Urothelium cell line (cell line): ENCODE measurements around the gene SASH1.

Experiments used
- DNase-seq: peaks from one replicate; pipeline ENCODE4 v3.0.0; 2011; ENCODE audit warnings: low spot score, mixed read lengths
- FAIRE-seq: peaks from 2 replicates; lab custom pipeline; 2011; peaks lifted over from hg19 to GRCh38; lab: Jason Lieb, UNC

Gene SASH1

DNA sequence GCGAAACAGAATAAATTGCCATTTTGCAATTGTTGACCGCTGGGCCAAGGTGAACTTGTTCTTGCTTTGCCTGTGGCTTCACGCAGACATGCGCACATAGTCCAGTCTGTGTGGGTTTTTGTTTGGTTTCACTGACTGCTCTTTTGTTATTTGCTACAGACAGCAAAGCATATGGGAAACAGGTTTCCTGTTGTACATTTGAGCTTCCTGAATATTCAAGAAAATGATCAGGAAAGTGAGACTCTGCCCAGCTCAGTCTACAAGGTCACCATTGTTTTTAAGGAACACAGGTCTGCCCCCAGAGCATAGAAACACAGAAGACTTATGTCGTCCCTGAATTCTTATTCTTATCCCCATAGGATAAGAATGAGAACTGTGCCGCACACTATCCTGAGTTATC is 55.6 kb downstream of the SASH1 start:
- DNase-seq: no peak
- FAIRE-seq: no peak

DNA sequence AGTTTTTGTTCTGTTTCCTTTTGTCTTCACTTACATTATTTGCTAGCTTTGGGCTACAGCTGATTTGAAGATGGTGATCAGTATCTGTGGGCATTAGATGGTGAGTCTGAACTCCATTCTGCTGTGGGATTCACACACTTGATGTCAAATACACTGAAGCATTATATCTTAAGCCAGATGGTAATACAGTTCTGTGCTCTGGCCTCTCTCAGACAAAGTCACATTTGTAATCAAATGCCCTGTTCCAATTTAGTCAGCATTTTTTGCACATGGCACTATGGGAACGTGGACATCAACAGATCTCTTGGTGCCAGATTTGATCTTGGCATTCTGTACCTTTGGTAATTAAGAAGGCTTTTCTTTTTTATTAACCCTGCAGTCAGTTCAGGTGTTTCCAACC is 56.0 kb downstream of the SASH1 start:
- FAIRE-seq: no peak
- no peak for DNase-seq

DNA sequence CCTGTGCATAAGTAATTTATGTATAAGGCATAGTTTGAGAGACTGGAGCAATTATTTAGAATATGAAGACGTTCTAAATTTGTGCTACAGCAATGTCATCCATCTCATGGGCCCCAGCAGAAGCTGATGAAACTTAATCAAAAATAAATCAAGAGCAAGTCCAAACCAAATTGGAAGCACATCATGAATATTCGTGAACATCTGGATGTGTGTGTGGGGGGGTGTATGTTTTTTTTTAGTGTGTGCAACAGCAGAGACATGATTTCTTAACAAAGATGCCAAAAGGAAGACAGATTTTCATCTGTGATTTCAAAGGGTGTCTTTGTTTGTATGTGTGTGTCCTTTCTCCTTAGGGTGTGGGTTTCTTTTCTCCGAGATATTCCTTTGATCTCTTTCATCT is 58.9 kb downstream of the SASH1 start:
- DNase-seq (no peak), FAIRE-seq (no peak)

DNA sequence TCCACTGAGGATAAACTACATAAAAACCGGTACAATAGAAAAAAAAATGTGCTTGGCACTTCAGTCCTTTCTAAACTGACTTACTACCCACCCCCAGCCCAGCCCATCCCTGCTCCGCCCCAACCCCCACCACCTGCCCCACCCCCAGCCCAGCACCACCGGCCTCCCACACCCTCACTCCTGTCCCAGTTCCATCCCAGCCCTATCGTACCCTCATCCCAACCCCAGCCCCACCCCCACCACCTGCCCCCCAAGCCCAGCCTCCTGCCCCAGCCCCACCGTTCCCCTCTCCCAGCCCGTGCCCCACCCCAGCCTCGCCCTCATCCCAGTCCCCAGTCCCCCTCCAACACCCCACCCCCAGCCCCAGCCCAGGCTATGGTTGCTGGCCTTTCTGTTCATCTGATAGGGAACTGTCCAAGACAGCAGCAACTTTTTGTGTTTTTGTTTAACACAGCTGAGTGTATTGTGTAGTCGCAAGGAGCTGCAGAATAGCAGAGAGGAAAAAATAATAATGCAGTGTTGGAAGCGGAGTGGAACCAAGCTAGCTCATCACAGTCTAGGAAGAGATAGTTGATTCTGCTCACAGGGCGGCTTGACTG is 61.9 kb downstream of the SASH1 start:
- DNase-seq: no peak
- no peak for FAIRE-seq

DNA sequence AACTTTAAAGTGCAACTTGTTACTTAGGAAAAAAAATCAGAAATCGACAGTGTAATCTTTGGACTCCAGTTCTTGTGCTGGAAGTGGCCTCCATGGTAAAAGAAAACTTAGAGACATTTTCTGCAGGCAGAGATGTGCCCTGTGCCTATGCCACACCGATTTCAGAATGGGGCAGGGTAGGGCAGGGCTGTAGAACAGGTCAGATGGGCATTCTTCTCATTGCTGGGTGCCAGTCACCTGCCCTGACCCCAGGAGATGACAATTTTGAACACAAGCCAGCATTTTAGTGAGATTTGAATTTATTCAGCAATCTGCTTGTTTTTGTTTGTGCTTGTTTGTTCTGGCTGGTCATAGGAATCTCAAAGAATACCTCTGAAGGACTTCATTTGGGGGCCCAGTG is 63.3 kb downstream of the SASH1 start:
- no peak for DNase-seq
- no peak for FAIRE-seq

DNA sequence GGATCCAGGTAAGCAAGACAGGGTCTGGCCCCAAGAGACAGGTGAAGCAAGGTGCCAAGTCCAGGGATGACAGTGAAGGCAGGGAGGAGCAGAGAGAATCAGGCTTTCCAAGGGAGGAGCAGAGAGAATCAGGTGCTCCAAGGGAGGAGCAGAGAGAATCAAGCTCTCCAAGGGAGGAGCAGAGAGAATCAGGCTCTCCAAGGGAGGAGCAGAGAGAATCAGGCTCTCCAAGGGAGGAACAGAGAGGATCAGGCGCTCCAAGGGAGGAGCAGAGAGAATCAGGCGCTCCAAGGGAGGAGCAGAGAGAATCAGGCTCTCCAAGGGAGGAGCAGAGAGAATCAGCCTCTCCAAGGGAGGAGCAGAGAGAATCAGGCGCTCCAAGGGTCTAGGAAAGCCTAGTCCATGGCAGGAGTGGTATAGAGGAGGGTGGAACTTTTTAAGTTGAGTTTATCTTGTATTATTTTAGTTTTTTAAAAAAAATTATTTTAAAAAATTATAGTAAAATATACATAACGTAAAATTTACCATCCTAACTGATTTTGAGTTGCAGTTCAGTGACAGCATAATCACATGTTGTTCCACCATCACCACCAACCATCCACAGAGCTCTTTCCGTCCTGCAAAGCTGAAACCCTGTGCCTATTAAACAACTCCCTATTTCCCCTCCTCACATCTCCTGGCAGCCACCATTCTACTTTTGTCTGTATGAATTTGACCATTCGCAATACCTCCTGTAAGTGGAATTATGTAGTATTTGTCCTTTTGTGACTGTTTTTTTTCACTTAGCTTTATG is 64.1 kb downstream of the SASH1 start:
- DNase-seq: no peak
- no peak for FAIRE-seq

DNA sequence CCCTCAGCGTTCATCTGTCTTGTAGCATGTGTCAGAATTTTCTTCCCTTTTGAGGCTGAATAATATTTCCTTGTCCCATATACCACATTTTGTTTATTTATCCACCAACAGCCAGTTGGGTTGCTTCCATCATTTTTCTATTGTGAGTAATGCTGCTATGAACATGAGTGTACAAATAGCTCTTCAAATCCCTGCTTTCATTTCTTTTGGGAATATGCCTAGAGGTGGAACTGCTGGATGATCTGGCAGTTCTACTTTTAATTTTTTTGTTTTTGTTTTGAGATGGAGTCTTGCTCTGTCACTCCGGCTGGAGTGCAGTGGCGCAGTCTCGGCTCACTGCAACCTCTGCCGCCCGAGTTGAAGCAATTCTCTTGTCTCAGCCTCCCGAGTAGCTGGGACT is 64.7 kb downstream of the SASH1 start:
- peak; percentile 14 for DNase-seq
- no peak for FAIRE-seq

DNA sequence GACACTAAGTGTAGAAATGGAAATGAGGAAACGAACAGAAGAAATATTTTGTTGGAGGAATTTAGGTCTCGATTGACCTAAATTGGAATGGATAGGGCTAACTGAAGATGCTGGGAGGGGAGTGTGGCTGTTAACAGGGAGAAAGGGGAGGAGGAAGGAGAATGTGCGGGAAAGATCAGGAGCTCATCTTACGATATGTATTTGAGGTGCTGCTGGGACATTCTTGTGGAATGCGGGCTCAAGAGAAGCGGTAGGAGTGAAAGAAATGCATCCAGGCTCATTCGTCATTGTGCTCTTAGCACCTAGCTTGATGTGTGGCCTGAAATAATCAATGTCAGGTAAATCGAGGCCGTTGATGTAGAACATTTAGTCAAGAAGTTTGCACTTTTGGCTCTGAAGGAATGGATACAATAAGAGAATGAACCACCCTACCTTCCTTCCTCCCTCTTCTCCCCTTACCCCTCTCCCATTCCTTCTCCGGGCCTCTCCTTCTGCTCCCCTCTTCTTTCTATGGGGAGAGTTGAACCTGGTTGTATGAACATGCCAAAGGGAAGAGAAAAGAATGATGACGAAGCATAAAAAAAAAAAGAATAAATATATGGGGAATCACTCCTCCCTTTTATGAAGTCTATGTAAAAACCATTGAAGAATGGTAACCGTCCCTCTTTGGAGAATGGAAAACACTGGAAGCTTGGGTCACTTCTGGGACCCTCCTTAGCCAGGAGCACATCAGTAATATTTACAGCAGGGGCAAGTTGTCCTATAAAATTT is 70.9 kb downstream of the SASH1 start:
- DNase-seq: no peak
- FAIRE-seq: no peak

DNA sequence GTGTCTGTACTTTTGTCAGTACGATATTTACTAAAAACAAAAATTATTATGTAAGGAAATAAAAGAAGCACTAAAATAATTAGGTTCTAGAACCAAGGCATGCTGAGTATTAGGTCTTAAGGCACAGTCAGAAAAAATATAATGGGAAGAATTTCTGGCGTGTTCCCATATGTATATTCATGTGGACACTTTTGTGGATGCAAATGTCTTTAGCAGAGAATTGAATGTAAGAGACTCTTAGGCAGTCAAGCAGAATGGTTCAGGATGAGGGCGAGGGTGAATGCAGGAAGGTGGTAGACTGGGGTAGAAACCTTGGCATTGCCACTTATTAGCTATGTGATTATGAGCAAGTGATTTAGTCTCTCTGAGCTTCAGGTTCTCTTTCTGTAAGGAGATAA is 71.5 kb downstream of the SASH1 start:
- FAIRE-seq (no peak), DNase-seq (no peak)

DNA sequence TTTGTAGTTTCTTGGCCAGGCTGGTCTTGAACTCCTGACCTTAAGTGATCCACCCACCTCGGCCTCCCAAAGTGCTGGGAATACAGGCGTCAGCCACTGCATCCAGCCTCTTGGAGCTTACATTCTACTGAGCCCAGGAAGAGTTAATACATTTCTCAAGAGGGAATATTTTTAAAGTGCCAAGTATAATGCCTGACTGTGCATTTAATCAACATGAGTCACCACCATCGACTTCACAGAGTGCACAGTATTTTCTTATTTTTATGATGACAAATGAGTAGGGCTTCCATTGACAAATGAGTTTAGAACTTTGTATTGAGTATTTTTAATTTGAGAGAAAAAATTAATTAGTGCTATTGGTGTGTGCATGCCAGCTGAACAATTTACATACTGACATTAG is 72.2 kb downstream of the SASH1 start:
- peak; percentile 42 for DNase-seq
- FAIRE-seq: no peak

DNA sequence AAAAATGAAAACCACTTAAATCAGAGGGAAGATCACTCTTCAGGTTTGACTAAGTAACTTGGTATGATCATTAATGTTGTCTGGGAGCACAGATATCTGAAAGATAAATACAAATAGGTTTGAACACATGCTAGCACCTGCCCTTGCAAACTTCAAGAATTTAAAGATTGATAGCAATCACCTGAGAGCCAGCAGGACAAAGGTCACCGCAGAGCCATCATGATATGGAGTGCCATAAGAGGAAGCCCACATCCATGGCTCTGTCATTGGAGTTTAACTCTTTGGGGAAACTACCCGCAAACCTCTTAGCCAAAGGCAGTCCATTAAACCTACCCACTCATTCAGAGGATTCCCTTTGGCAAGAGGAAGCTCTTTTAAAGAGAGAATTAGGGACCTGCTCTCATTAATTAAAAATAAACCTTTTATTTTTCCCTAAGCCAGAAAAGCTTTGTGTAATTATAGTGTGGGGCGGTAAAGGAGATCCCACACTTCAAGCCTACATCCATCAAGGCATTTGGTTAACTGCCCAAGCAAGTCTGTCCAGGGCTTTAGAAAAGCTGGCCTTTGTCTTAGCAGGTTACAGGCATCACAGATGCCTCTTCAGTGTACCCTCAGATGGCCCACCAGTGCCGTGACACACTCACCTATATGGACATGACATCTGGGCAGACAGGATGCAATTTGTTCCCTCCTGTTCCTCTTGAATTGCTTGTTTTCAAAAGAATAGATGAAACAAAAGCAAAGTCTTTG is 73.0 kb downstream of the SASH1 start:
- FAIRE-seq: no peak
- no peak for DNase-seq

DNA sequence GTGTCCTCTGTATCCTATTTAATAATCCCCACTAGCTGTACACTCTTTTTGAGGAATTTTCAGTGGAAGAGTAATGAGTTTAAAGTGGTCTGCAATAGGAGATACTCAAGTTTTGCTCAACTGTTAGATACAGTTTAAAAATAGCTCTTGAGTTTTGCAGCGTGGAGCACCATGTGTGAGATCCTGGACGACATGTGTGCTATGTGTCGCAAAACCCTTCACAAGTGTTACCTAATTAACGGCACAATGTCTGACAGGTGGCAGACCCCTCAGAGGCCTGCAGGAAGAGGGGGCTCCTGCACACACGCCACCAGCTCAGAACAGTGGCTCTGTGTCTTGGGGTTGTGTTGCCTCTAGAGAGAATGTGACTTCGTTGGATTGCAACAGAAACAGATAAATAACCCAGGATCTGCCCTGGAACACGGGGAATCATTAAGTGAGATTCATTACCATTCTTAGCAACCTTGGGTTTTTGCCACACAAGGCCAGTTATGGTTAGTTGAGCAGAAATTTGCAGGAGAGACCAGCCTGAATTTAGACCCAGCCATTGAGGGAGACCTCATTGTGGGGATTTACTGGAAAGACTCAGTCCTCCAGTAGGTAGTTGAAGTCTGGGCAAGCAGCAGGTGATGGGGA is 73.8 kb downstream of the SASH1 start:
- no peak for FAIRE-seq

DNA sequence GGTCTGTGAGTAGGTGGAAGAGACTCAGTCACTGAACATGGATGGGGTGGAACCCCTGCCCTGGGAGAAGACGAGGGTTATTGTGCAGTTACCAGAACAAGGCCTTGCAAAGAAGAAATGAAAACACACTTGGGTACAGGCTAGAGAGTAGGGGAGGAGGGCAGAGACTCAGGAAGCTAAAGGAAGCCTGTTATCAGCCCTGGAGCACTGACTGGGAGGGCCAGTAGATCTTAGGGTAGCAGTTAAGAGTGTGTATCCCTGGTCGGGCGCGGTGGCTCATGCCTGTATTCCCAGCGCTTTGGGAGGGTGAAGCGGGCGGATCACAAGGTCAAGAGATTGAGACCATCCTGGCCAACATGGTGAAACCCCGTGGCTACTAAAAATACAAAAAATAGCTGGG is 74.4 kb downstream of the SASH1 start:
- FAIRE-seq (no peak), DNase-seq (no peak)

More for the DNA sequence above, 73.8 kb downstream of the SASH1 start:
- DNase-seq: no peak

DNA sequence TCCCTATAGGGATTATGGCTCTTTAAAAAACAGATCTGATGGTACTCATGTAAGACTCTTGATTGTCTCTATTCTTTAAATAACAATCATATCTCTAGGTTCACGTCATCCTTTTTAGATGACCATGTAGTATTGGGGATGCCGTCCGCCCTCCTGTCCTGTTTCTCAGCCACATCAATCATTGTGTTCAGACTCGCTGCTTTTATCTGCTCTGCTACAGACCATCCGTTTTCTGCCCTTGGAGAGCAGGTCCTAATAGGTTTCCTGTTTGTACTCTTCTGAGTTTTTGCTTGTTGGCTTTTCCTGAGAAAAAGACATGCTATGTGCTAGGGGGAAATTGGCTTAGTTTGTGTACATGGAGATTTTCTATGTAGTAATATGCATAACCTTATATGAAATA is 76.8 kb downstream of the SASH1 start:
- no peak for FAIRE-seq
- no peak for DNase-seq

DNA sequence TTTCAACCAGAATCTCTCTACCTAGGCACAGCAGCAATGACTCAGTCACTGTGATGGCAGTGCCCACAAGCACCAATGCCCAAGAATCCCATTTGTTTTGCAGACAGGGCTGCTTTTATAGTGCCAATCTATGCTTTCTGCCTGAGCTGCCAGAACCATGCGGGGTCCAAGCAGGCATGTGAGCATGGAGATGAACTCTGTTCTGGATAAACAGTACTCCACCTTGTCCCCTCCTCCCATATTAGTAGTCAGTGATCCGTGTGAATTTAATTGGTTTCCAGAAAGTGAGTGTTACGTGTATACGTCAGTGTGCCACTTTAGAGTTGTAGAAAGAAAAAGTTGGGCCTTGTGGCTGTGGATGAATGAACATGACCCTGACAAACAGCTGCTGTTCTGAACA is 79.4 kb downstream of the SASH1 start:
- no peak for FAIRE-seq

DNA sequence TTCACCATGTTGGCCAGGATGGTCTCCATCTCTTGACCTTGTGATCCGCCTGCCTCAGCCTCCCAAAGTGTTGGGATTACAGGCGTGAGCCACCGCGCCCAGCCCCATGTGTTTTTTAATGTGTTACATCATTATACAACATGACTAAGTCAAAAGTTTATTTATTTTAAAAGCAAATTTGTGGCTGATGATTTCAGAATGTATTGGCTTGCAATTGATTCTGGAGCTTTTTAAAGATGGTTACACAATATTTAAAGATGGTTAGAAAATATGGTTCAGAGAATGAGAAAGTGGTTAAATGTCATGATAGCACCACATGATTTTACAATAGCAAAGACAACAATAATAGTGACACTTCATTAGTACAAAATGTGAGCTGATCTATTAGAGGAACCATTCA is 80.5 kb downstream of the SASH1 start:
- FAIRE-seq (no peak), DNase-seq (no peak)

More for the DNA sequence above, 79.4 kb downstream of the SASH1 start:
- DNase-seq: no peak

DNA sequence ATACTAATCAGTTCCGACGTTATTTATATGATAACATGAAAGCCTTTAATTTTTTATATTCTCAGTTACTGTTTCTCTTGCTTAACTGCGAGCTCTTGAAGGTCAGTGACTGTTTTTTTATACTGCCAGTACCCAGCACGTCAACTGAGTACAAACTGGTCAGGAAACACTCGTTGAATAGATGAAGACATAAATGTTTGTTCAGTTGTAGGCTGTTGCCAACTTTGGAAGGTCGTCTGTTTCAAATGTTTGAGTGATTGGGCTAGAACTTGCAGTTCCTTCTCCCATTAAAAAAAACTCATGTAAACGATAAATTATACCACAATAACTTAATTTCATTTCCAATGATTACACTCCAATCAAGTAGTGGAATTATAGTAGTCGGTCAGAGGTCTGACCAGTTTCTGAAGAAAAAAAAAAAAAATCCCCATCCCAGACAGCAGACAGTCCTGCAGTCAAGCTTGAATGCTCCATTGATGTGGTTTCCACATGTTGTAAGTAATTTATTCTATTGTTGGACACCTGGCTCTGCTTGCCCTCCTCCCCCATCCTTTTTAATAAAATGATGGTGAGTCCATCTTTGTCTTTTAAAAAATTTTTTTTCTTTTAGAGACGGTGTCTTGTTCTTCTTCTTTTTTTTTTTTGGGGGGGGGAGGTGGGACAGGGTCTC is 81.1 kb downstream of the SASH1 start:
- no peak for DNase-seq
- FAIRE-seq: no peak

DNA sequence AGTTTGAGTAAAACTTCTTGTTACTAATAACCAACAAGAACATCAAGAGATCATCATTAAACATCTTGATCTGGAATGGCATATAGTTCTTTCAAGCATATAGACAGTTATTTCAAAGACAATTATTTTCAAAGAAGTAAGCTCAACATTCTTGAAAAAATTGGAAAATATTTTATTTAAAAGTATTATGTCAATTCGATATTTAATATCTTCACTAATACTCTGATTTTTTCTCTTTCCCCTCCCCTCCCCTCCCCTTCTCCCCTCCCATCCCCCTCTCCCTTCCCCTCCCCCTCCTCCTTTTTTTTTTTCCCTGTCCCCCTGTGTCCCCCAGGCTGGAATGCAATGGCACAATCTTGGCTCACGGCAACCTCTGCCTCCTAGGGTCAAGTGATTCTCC is 82.8 kb downstream of the SASH1 start:
- no peak for DNase-seq
- FAIRE-seq: no peak

DNA sequence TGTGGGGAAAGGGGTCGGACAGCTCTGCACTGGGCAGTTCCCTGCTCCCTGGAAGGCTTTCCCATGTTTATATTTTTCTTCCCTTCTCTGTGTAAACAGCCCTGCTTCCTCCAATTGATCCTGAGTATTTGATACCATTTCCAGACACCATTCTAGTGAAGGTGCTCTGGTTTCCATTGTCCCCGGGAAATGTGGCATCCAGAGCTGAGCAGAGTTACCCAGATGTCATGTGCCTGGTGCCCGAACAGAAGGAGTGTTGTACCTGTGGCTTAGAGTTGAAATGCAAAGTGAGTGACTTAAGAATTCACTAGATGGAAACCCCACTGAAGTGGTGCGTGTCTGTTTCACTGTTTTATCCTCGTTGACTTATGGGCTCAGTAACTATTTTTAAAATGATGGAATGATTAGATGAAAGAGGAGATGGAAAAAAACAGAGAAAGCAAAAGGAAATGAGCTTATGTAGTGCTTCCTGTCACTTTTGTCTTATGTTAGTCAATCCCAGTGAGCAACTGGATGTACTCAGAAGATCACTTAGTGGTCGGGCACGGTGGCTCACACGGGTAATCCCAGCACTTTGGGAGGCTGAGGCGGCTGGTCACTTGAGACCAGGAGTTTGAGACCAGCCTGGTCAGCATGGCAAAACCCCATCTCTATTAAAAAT is 83.8 kb downstream of the SASH1 start:
- DNase-seq: no peak
- FAIRE-seq: no peak

DNA sequence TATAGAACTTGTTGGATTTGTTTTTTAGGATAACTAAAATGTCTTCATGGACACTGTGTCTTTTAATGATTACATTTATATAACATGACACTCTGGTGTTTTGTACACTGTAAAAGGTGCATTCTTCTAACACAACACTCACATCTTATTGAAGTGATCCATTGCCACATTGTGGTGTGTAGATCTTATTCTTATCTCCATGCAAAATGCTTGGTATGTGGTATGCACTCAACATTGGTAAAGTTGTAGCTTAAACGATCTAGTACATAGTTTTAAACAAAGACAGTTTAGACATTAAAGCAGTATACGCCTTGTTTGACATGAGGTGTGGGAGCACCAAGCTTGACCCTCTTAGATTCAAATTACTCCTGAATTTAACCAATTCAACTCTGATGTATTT is 84.7 kb downstream of the SASH1 start:
- DNase-seq (no peak), FAIRE-seq (no peak)
